ENCODE measurements around the gene PQBP1.

- TF ChIP-seq MTF1 (CRISPR knock-in tag; IDR thresholded peaks at IDR 0.05), result no peak
- TF ChIP-seq NCOA2 (CRISPR knock-in tag; IDR thresholded peaks at IDR 0.05), result no peak
- TF ChIP-seq JUND (CRISPR knock-in tag; IDR thresholded peaks at IDR 0.05), result no peak
- TF ChIP-seq RBM39 (IDR thresholded peaks at IDR 0.05; ENCODE audit: low read depth, low read length, poor library complexity, severe bottlenecking), result no peak
These were observed 17.1 kb downstream of the PQBP1 start for GRCh38 chrX:48914593-48915493.
